Epithelial cell of alveolus of lung (primary cell): ENCODE data around the gene ADCY3. TPM values are rescaled to one million over a fixed set of nuclear protein-coding genes. Genes with fewer than 3 reads are reported as not detected.

Experiments used
- total RNA-seq: library from RNA; depleted of rRNA; stranded (reverse); fragments of >200 nt; gene quantifications from 2 replicates; pipeline ENCODE4 v1.2.1, GENCODE V29; 2015

The ADCY3 gene
- 26.5 and 71.5 TPM in 2 replicates for total RNA-seq

GRCh38 chr2:24920098-24920808 lies at the start of gene ADCY3:
Gene ADCY3, minus strand, starts transcription at chr2:24920237. Its CDS starts 1,250 bp downstream, at chr2:24918987.

DNA sequence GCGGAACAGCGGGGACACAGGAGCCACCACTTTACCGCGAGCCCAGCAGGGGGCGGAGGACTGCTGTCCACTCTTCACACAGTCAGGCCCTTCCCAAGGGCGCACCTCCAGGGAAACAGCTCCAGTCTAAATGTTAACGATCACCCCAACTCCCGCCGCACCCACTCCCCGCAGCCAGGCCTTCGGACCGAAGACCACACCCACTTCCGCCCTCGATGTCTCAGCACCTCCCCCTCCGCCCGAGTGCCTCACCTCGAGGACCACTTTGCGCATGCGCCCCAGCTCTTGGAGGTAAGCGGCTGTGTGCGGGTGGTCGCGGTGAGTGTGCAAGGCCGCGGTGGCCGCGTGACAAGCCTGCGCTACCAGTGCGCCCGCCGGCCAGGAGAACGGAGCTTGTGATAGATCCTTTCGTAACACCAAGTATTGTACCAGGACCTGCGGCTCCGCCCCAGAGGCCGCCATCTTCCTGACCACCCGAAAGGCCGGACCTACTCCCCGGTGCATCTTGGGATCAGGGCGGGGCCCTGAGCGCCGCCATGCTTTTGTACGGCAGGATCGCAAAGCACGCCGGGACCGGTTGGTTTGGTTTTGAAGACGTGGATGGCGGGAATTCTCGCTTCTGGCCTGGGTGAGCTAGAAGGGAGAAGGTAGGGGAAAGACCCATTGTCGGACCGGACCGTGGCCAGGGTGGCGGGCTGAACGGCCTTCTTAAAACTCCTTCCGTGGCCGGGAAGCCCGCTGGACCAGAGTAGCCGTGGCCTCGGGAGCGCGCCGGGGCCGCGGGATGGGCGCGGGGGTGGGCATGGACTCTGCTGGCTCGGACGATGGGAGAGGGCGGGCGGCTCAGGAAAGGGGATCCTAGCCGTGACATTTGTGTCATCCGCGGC lies 126.9 kb downstream of the ADCY3 start, which contains the start of the genes CENPO and PTRHD1:
TSS of gene CENPO (plus strand) at position 552 of the 887 bp plus-strand sequence. CDS start 495 bp downstream, outside the sequence.
TSS of gene PTRHD1 (minus strand) at position 518 of the 887 bp plus-strand sequence. CDS start at position 504, 14 bp downstream.

Other genes starting within 250 kb of the ADCY3 start
- 45.1 and 46.9 TPM in 2 replicates for gene PTRHD1, start 126.8 kb downstream of the ADCY3 start, total RNA-seq
- gene CENPO, start 126.8 kb downstream of the ADCY3 start, total RNA-seq: 9.4 and 23.8 TPM in 2 replicates
- gene DNAJC27, start 51.7 kb upstream of the ADCY3 start, total RNA-seq: 1.4 and 2.1 TPM in 2 replicates
- 0.40 and 0.78 TPM in 2 replicates for gene EFR3B, start 121.8 kb upstream of the ADCY3 start, total RNA-seq
- 0.24 and 5.6 TPM in 2 replicates for gene POMC, start 248.3 kb upstream of the ADCY3 start, total RNA-seq